ENCODE data around the gene GPR21.
A peak's percentile ranks its signal among the peaks of the same experiment; 100 is the strongest.

The GPR21 gene

DNA sequence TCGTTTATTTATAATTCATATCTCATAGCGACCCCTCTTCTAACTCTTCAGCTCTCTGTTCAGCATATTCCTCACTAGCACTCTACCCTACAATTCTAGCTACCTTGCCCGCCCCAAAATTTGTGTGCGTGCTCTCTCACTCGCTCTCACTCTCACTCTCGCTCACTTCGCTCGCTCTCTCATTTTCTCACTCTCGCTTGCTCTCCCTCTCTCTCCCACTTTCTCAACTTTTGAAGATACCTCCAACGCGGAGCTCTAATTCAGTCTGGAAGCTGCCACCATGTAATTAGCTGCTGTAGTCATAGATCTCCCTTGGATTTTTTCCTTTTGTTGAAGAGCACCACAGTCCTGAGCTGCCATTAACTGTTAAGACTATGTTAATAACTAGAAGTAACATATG is 30.4 kb downstream of the GPR21 start:
- Histone ChIP-seq H3K36me3 (peaks cover 12 to 24% (median 21%) of the 10 kb centered on the region in 3 donors), H3K27me3 (no peaks in the 10 kb centered on the region), H3K4me1 (peaks cover 0 to 98% (median 27%) of the 10 kb centered on the region in 4 donors), H3K27ac (peak overlapping the region; percentile 72 to 82), H3K9me3 (no peaks in the 10 kb centered on the region), H3K4me3 (no peak overlapping the region)
- no peak for DNase-seq
- intact Hi-C loops (cut with DNase I; ENCODE audit: low total_unique reads), result loop anchor here (5.0 kb wide), 1 partner anchor 1137 kb away; no protein-coding TSS in a partner anchor
- no peak for TF ChIP-seq CTCF (IDR thresholded peaks at IDR 0.05)

DNA sequence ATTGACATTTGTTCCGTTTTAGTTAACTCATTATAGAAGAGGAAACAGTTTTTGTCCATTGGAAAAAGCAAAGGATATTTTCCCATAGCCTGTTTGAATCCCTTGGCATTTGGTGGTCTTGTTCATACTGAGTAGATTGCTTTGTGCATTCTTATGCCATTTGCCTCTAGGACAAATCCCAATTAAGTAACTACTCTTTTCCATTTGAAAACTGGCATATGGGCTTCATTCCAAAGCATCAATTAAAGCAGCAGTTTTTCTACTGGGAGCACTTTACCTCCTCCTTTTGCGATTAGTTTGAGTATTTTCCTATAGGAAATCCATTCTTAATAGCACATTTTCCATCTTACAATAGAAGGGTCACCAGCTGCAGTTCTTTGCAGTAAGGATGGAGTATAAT is 31.2 kb downstream of the GPR21 start:
- peaks cover 12 to 29% (median 21%) of the 10 kb centered on the region in 3 donors for H3K36me3 ChIP-seq
- DNase-seq, result no peak
- H3K27me3 ChIP-seq, result no peaks in the 10 kb centered on the region
- no peak overlapping the region for H3K4me3 ChIP-seq
- no peaks in the 10 kb centered on the region for H3K9me3 ChIP-seq
- TF ChIP-seq CTCF (IDR thresholded peaks at IDR 0.05), result no peak
- peaks cover 0 to 98% (median 29%) of the 10 kb centered on the region in 4 donors for H3K4me1 ChIP-seq
- H3K27ac ChIP-seq, result peak overlapping the region; percentile 72 to 82
- intact Hi-C loops (cut with DNase I; ENCODE audit: low total_unique reads), result loop anchor here (5.0 kb wide), 1 partner anchor 1137 kb away; no protein-coding TSS in a partner anchor

GRCh38 chr9:123065196-123065595 is 31.7 kb downstream of the GPR21 start:
- Histone ChIP-seq H3K4me3 (no peak overlapping the region), H3K4me1 (peaks cover 0 to 98% (median 33%) of the 10 kb centered on the region in 4 donors), H3K9me3 (no peaks in the 10 kb centered on the region), H3K27ac (peak overlapping the region; percentile 72 to 82), H3K36me3 (peaks cover 12 to 31% (median 21%) of the 10 kb centered on the region in 3 donors), H3K27me3 (no peaks in the 10 kb centered on the region)
- intact Hi-C loops (cut with DNase I; ENCODE audit: low total_unique reads), result no loop called here
- no peak for TF ChIP-seq CTCF (IDR thresholded peaks at IDR 0.05)
- no peak for DNase-seq

DNA sequence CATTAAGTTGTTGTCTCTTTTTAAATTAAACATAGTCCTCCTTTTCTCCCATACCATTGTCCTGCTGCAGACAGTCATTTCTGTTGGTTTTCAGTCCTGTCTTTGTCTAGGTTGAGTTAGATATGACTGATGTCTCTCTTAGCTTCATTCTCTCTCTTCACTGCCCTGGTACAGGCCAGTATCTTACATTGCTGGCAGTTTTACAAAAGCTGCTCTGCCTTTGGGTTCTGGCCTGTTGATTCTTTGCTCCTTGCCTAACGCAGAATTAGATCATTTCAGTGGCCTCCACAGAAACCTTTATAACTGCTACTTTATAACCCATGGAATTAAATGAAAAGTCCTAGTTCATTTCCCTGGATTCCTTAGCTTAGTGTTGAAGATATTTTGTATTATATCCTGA is 33.7 kb downstream of the GPR21 start:
- no peaks in the 10 kb centered on the region for H3K9me3 ChIP-seq
- peaks cover 0 to 98% (median 35%) of the 10 kb centered on the region in 4 donors for H3K4me1 ChIP-seq
- H3K36me3 ChIP-seq, result peaks cover 22 to 47% (median 27%) of the 10 kb centered on the region in 3 donors
- no peak overlapping the region for H3K4me3 ChIP-seq
- intact Hi-C loops (cut with DNase I; ENCODE audit: low total_unique reads), result no loop called here
- peak overlapping the region; percentile 49 to 82 for H3K27ac ChIP-seq
- H3K27me3 ChIP-seq, result no peaks in the 10 kb centered on the region
- no peak for TF ChIP-seq CTCF (IDR thresholded peaks at IDR 0.05)
- no peak for DNase-seq

DNA sequence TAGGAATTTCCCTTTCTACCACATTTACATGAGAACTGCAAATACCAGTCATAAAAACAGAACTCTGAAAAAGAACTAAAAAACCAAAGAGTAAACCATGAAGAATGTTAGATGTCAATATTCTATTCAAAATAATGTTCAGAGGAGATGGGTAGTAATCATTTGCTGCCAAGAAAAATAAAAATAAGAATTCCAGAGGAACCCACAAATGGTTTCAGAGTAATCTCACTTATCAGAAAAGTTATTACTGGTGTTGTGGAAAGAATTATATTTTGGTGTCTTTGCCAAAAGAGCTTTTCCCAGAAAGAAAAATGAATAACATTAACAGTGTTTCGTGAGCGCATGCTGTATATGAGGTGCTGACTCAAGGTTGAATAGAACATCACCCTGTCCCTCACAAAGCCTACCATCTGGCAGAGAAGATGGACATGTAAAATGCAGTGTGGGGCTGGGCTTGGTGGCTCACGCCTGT is 35.6 kb downstream of the GPR21 start:
- no peaks in the 10 kb centered on the region for H3K27me3 ChIP-seq
- H3K27ac ChIP-seq, result peak overlapping the region; percentile 49 to 82
- H3K9me3 ChIP-seq, result no peaks in the 10 kb centered on the region
- no peak overlapping the region for H3K4me3 ChIP-seq
- H3K36me3 ChIP-seq, result peaks cover 22 to 47% (median 27%) of the 10 kb centered on the region in 3 donors
- TF ChIP-seq CTCF (IDR thresholded peaks at IDR 0.05), result no peak
- intact Hi-C loops (cut with DNase I; ENCODE audit: low total_unique reads), result no loop called here
- peaks cover 0 to 98% (median 38%) of the 10 kb centered on the region in 4 donors for H3K4me1 ChIP-seq
- DNase-seq, result no peak

Measured in tibial artery (tissue), 4 donors.